ENCODE data around the gene ADGRA3. TPM values are rescaled to one million over a fixed set of nuclear protein-coding genes. Genes with fewer than 3 reads are reported as not detected.

ADGRA3 gene
- polyA plus RNA-seq, 1 of the 3 experiments (the other 2 are of a cell fraction) = 11.8 TPM

- H3K27ac ChIP-seq (ENCODE audit: low read depth in 2 of 2, low read length in 1 of 2) = no peak overlapping the region
Measured at GRCh38 chr4:22477813-22478182, 38.1 kb downstream of the ADGRA3 start.

More at GRCh38 chr4:22477813-22478182, 38.1 kb downstream of the ADGRA3 start:
- H3K36me3 ChIP-seq (replicated peaks in 1 of 2; ENCODE audit: control insufficient read depth in 1 of 2, insufficient read depth in 2 of 2, low read length in 1 of 2) = peaks cover 0 to 2% of the 10 kb centered on the region in 2 experiments
- no peak overlapping the region for H3K9ac ChIP-seq
- H3F3A ChIP-seq (replicated peaks; ENCODE audit: insufficient read depth) = peaks cover 6% of the 10 kb centered on the region
- TF ChIP-seq PBX3 (IDR thresholded peaks at IDR 0.05) (no peak), RFX5 (IDR thresholded peaks at IDR 0.05; ENCODE audit: low read length) (no peak), ZBTB33 (IDR thresholded peaks at IDR 0.05; ENCODE audit: borderline replicate concordance, low read depth) (no peak), FOSL2 (IDR thresholded peaks at IDR 0.05; ENCODE audit: borderline replicate concordance, low read depth) (no peak), EZH2phosphoT487 (IDR thresholded peaks at IDR 0.05; ENCODE audit: borderline replicate concordance, low read depth) (no peak), CTCF (IDR thresholded peaks at IDR 0.05) (no peak), USF2 (IDR thresholded peaks at IDR 0.05; ENCODE audit: borderline replicate concordance, low read depth, low read length) (no peak), NRF1 (IDR thresholded peaks at IDR 0.05; ENCODE audit: low read depth, low read length) (no peak), TCF12 (IDR thresholded peaks at IDR 0.05) (no peak)
- H3K4me3 ChIP-seq (ENCODE audit: low read depth in 2 of 2, low read length in 1 of 2) = no peak overlapping the region
- H3K4me2 ChIP-seq = no peak overlapping the region
- no peaks in the 10 kb centered on the region for H3K9me3 ChIP-seq
- peaks cover 56% of the 10 kb centered on the region for H3K79me2 ChIP-seq (ENCODE audit: insufficient read depth)
- H3K9me2 ChIP-seq = no peaks in the 10 kb centered on the region
- ChIA-PET CTCF (interaction anchor here (0.8 kb wide), 1 partner anchor 68 kb away, joined by 3 read pairs; no protein-coding TSS in a partner anchor), POLR2A (no interaction called here)
- 0 out of 2 replicates have a peak, but pooled peaks cover 3% of the 10 kb centered on the region for H4K20me1 ChIP-seq (ENCODE audit: insufficient read depth)
- peaks cover 2 to 10% of the 10 kb centered on the region in 2 experiments; a peak in 2 of 4 replicates for H3K4me1 ChIP-seq (ENCODE audit: control insufficient read depth in 1 of 2, insufficient read depth in 2 of 2, low read depth in 1 of 2, low read length in 1 of 2)
- WGBS (ENCODE audit: low lambda C conversion rate) = 82% methylated on average over 6 of the region's 6 CpGs
- H3K27me3 ChIP-seq (ENCODE audit: insufficient read depth) = no peaks in the 10 kb centered on the region
- DNase-seq = no peak
- no peak overlapping the region for H2AFZ ChIP-seq (ENCODE audit: low read depth)
